Spleen (tissue), 7 donors: ENCODE measurements around the gene PPP1R3G.
"Not testable (repeated sequence)": the region's sequence is repeated elsewhere in the genome, so short reads cannot be mapped to it uniquely, and the experiment has no call there.

Experiments
- POLR2A ChIP-seq, 3 donors: fragments of 450-650 bp; IDR thresholded peaks; one replicate each; pipeline ENCODE4 v1.5.1; 2017; ENCODE audit warnings: antibody characterized with exemption in 3 of 3, mild to moderate bottlenecking in 1 of 3
- TF ChIP-seq, protein P1 (sequence below), 11 experiments: fragments of 200-600 bp in 7 of 11; fragments of 450-650 bp in 4 of 11; sonication (generic) in 4 of 11; IDR thresholded peaks in 8 of 11; conservative IDR thresholded peaks in 3 of 11; 1 replicate in 7 of 11; 2 replicates in 4 of 11; pipeline versions ENCODE4 v1.4.0 to v1.8.0; 2016 to 2021; ENCODE audit warnings: antibody characterized with exemption in 11 of 11, inconsistent platforms in 4 of 11, mild to moderate bottlenecking in 1 of 11
- donor health status: DM: no; HTN: no; CAD: no; lungs with moderate emphysema.
- donor health status: DM: no; HTN: no; CAD: no.
- donor health status: DM: no; HTN: no; CAD: no.

DNA sequence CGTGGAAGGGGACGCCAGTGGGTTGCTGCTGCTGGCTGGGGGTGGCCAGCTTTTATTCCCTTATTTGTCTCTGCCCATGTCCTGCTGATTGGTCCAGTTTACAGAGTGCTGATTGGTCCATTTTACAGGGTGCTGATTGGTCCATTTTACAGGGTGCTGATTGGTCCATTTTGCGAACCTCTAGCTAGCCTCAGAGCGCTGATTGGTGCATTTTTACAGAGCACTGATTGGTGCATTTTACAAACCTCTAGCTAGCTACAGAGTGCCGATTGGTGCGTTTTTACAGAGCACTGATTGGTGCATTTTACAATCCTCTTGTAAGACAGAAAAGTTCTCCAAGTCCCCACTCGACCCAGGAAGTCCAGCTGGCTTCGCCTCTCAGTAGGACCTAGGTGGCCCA, 35.4 kb downstream of the PPP1R3G start:
- TF ChIP-seq, protein P1, sequence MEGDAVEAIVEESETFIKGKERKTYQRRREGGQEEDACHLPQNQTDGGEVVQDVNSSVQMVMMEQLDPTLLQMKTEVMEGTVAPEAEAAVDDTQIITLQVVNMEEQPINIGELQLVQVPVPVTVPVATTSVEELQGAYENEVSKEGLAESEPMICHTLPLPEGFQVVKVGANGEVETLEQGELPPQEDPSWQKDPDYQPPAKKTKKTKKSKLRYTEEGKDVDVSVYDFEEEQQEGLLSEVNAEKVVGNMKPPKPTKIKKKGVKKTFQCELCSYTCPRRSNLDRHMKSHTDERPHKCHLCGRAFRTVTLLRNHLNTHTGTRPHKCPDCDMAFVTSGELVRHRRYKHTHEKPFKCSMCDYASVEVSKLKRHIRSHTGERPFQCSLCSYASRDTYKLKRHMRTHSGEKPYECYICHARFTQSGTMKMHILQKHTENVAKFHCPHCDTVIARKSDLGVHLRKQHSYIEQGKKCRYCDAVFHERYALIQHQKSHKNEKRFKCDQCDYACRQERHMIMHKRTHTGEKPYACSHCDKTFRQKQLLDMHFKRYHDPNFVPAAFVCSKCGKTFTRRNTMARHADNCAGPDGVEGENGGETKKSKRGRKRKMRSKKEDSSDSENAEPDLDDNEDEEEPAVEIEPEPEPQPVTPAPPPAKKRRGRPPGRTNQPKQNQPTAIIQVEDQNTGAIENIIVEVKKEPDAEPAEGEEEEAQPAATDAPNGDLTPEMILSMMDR (IDR thresholded peaks at IDR 0.05 in 8 of 11, conservative IDR thresholded peaks at IDR 0.05 in 3 of 11), result not testable (repeated sequence)
- TF ChIP-seq POLR2A (IDR thresholded peaks at IDR 0.05), result not testable (repeated sequence)
